GM23248 (cell line): ENCODE data around the gene SLC25A38. TPM values are rescaled to one million over a fixed set of nuclear protein-coding genes. Genes with fewer than 3 reads are reported as not detected.

Experiments
- DNase-seq: peaks from one replicate; pipeline ENCODE4 v3.0.0-alpha.2; 2015
- H2AFZ ChIP-seq: fragments of 200-600 bp; sonication (generic); 2 replicates; pipeline ENCODE4 v1.6.1; 2016; ENCODE audit warnings: antibody characterized with exemption
- H3F3A ChIP-seq: fragments of 200-600 bp; sonication (generic); 2 replicates; pipeline ENCODE4 v1.6.1; 2016; ENCODE audit warnings: mild to moderate bottlenecking, antibody characterized with exemption, mixed run types; ENCODE audit not compliant: insufficient read depth
- H3K27ac ChIP-seq: fragments of 200-600 bp; sonication (generic); 2 replicates; pipeline ENCODE4 v1.5.1; 2016; ENCODE audit warnings: mild to moderate bottlenecking
- H3K27me3 ChIP-seq: fragments of 200-600 bp; sonication (generic); replicated peaks from 2 replicates; pipeline ENCODE4 v1.6.1; 2016; ENCODE audit warnings: mild to moderate bottlenecking; ENCODE audit not compliant: insufficient read depth
- H3K36me3 ChIP-seq: fragments of 200-600 bp; sonication (generic); 2 replicates; pipeline ENCODE4 v1.6.1; 2016; ENCODE audit warnings: low read depth, mild to moderate bottlenecking
- H3K4me1 ChIP-seq: fragments of 200-600 bp; sonication (generic); 2 replicates; pipeline ENCODE4 v1.6.1; 2016; ENCODE audit warnings: mild to moderate bottlenecking; ENCODE audit not compliant: insufficient read depth
- H3K4me2 ChIP-seq: fragments of 200-600 bp; sonication (generic); one replicate; pipeline ENCODE4 v1.6.1; 2016; ENCODE audit warnings: mild to moderate bottlenecking; ENCODE audit not compliant: unreplicated experiment
- H3K4me3 ChIP-seq: fragments of 200-600 bp; sonication (generic); 2 replicates; pipeline ENCODE4 v1.5.1; 2016; ENCODE audit warnings: mild to moderate bottlenecking
- H3K79me2 ChIP-seq: fragments of 200-600 bp; sonication (generic); 2 replicates; pipeline ENCODE4 v1.6.1; 2016; ENCODE audit warnings: mild to moderate bottlenecking; ENCODE audit not compliant: insufficient read depth
- H3K9ac ChIP-seq: fragments of 200-600 bp; sonication (generic); 2 replicates; pipeline ENCODE4 v1.6.1; 2016; ENCODE audit warnings: mild to moderate bottlenecking
- H3K9me2 ChIP-seq: fragments of 200-600 bp; sonication (generic); 2 replicates; pipeline ENCODE4 v1.6.1; 2016; ENCODE audit warnings: mixed run types, mild to moderate bottlenecking, moderate library complexity; ENCODE audit not compliant: insufficient read depth
- H3K9me3 ChIP-seq: fragments of 200-600 bp; sonication (generic); one replicate; pipeline ENCODE4 v1.6.1; 2017; ENCODE audit warnings: low read depth
- H4K20me1 ChIP-seq: fragments of 200-600 bp; sonication (generic); 2 replicates; pipeline ENCODE4 v1.6.0; 2016; ENCODE audit not compliant: insufficient read depth
- EZH2 ChIP-seq: fragments of 200-600 bp; sonication (generic); IDR thresholded peaks from 2 replicates; pipeline ENCODE4 v1.6.1; 2018; ENCODE audit warnings: antibody characterized with exemption, mild to moderate bottlenecking; ENCODE audit not compliant: insufficient read depth, poor library complexity, severe bottlenecking
- EZH2phosphoT487 ChIP-seq: fragments of 200-600 bp; sonication (generic); IDR thresholded peaks from 2 replicates; pipeline ENCODE4 v1.6.1; 2018; ENCODE audit warnings: antibody characterized with exemption, moderate library complexity, mild to moderate bottlenecking, low read depth; ENCODE audit not compliant: insufficient read depth
- WGBS, 2 experiments: methylation state at CpG; one replicate each; pipeline ENCODE4 v1.1.6; 2015 to 2017; ENCODE audit warnings: low lambda C conversion rate in 2 of 2, low coverage in 1 of 2; ENCODE audit errors: missing lambda C conversion rate in 2 of 2; 5-methylcytosine and 5-hydroxymethylcytosine counted together
- in situ Hi-C: fragments of 300-500 bp; cut with MboI; formaldehyde crosslinking; loops from 2 replicates; pipeline ENCODE4 v1.15.0; 2020
- polyA plus RNA-seq: library from polyadenylated mRNA; unstranded; fragments of >200 nt; fragmentation: Nextera tagmentation; extraction: Ambion mirVana; gene quantifications from 2 replicates; pipeline ENCODE4 v1.2.1, GENCODE V29; 2016
- total RNA-seq: library from RNA; depleted of rRNA; stranded (reverse); fragments of >200 nt; shearing (Covaris generic); gene quantifications from 2 replicates; pipeline ENCODE4 v1.2.3, GENCODE V29; 2014

SLC25A38 gene
- total and polyA plus RNA-seq, 2 experiments from 2014 or later, result 23.9 to 40.1 TPM

- peak overlapping the region; percentile 81 for H3K4me2 ChIP-seq
- peak overlapping the region; percentile 87 for H2AFZ ChIP-seq
- peaks cover 41% of the 10 kb centered on the region for H3K79me2 ChIP-seq
- H3K9me3 ChIP-seq, result no peaks in the 10 kb centered on the region
- peaks cover 7% of the 10 kb centered on the region; the same call in 1 of the 2 replicates for H4K20me1 ChIP-seq
- no peak for TF ChIP-seq EZH2phosphoT487
- TF ChIP-seq EZH2, result no peak
- H3K4me1 ChIP-seq, result peaks cover 27% of the 10 kb centered on the region
- H3K4me3 ChIP-seq, result peak overlapping the region; percentile 86
- H3K9me2 ChIP-seq, result no peaks in the 10 kb centered on the region
- H3K36me3 ChIP-seq, result peaks cover 41% of the 10 kb centered on the region
- in situ Hi-C loops, result no loop called here
- DNase-seq, result peak; percentile 45
- peak overlapping the region; percentile 81 for H3K27ac ChIP-seq
- H3K9ac ChIP-seq, result peak overlapping the region; percentile 95
- 4 to 5% methylated on average over 9 of the region's 9 CpGs for WGBS, 2 experiments
- H3K27me3 ChIP-seq, result no peaks in the 10 kb centered on the region
- H3F3A ChIP-seq, result peaks cover 48% of the 10 kb centered on the region
Measured at GRCh38 chr3:39407259-39407629, 24.1 kb downstream of the SLC25A38 start.

- Histone ChIP-seq H3F3A (peaks cover 55% of the 10 kb centered on the region), H3K4me2 (peak overlapping the region; percentile 81), H3K4me1 (peaks cover 27% of the 10 kb centered on the region), H3K79me2 (peaks cover 41% of the 10 kb centered on the region), H3K27me3 (no peaks in the 10 kb centered on the region), H4K20me1 (peaks cover 7% of the 10 kb centered on the region; the same call in 1 of the 2 replicates), H3K9me2 (no peaks in the 10 kb centered on the region), H3K9ac (peak overlapping the region; percentile 95), H3K4me3 (peak overlapping the region; percentile 86), H3K27ac (peak overlapping the region; percentile 81), H3K36me3 (peaks cover 48% of the 10 kb centered on the region), H3K9me3 (no peaks in the 10 kb centered on the region), H2AFZ (no peak overlapping the region)
- peak; percentile 38 for DNase-seq
- in situ Hi-C loops, result no loop called here
- TF ChIP-seq EZH2, result no peak
- WGBS, 2 experiments, result 67 to 69% methylated on average over 6 of the region's 6 CpGs
Measured at GRCh38 chr3:39407773-39408492, 24.8 kb downstream of the SLC25A38 start.

GRCh38 chr3:39408493-39409372 is 25.6 kb downstream of the SLC25A38 start:
- H4K20me1 ChIP-seq, result peaks cover 7% of the 10 kb centered on the region; the same call in 1 of the 2 replicates
- 92 to 94% methylated on average over 21 of the region's 21 CpGs for WGBS, 2 experiments
- H3K27ac ChIP-seq, result peak overlapping the region; percentile 19; the same call in 1 of the 2 replicates
- no peak for TF ChIP-seq EZH2phosphoT487
- no peak for TF ChIP-seq EZH2
- no peaks in the 10 kb centered on the region for H3K9me3 ChIP-seq
- peak overlapping the region; percentile 86 for H3K4me3 ChIP-seq
- H3K36me3 ChIP-seq, result peaks cover 56% of the 10 kb centered on the region
- H3K9ac ChIP-seq, result peak overlapping the region; percentile 95
- no peaks in the 10 kb centered on the region for H3K9me2 ChIP-seq
- no peaks in the 10 kb centered on the region for H3K27me3 ChIP-seq
- no peak for DNase-seq
- H3F3A ChIP-seq, result peaks cover 63% of the 10 kb centered on the region
- no peak overlapping the region for H2AFZ ChIP-seq
- H3K4me2 ChIP-seq, result peak overlapping the region; percentile 81
- H3K4me1 ChIP-seq, result peaks cover 27% of the 10 kb centered on the region
- in situ Hi-C loops, result no loop called here
- peaks cover 41% of the 10 kb centered on the region for H3K79me2 ChIP-seq

GRCh38 chr3:39409514-39410136 is 26.5 kb downstream of the SLC25A38 start:
- TF ChIP-seq EZH2phosphoT487 (no peak), EZH2 (no peak)

More at GRCh38 chr3:39409514-39410136, 26.5 kb downstream of the SLC25A38 start:
- Histone ChIP-seq H3K9me3 (no peaks in the 10 kb centered on the region), H3K79me2 (peaks cover 41% of the 10 kb centered on the region), H3K4me3 (peak overlapping the region; percentile 12; the same call in 1 of the 2 replicates), H3F3A (peaks cover 72% of the 10 kb centered on the region), H3K36me3 (peaks cover 62% of the 10 kb centered on the region), H3K27me3 (no peaks in the 10 kb centered on the region), H2AFZ (no peak overlapping the region), H3K27ac (peak overlapping the region; percentile 19), H3K9ac (peak overlapping the region; percentile 54), H3K9me2 (no peaks in the 10 kb centered on the region), H4K20me1 (peaks cover 7% of the 10 kb centered on the region; the same call in 1 of the 2 replicates), H3K4me1 (peaks cover 27% of the 10 kb centered on the region), H3K4me2 (peak overlapping the region; percentile 39)
- 64% methylated on average over 7 of the region's 7 CpGs for WGBS, 2 experiments
- no peak for DNase-seq
- in situ Hi-C loops, result no loop called here
